GM23338 (cell line): Measurements from ENCODE around the gene SMIM12. TPM values are rescaled to one million over a fixed set of nuclear protein-coding genes. Genes with fewer than 3 reads are reported as not detected.
A peak's percentile ranks its signal among the peaks of the same experiment; 100 is the strongest.

ENCODE experiments used
- ATAC-seq: fragments of 200-7000 bp; cut with Tn5 transposase; 3 replicates; pipeline ENCODE4 v1.9.1; 2020
- DNase-seq: peaks from one replicate; pipeline ENCODE4 v3.0.0-alpha.2; 2015; ENCODE audit warnings: low spot score
- H2AFZ ChIP-seq: fragments of 200-600 bp; sonication (generic); 2 replicates; pipeline ENCODE4 v1.8.0; 2016; ENCODE audit warnings: antibody characterized with exemption, mild to moderate bottlenecking, moderate library complexity
- H3F3A ChIP-seq: fragments of 200-600 bp; sonication (generic); replicated peaks from 2 replicates; pipeline ENCODE4 v1.8.0; 2017; ENCODE audit warnings: antibody characterized with exemption, mixed run types, low read depth
- H3K27ac ChIP-seq: fragments of 200-600 bp; sonication (generic); 2 replicates; pipeline ENCODE4 v1.6.1; 2016; ENCODE audit warnings: low read depth
- H3K27me3 ChIP-seq: fragments of 200-600 bp; sonication (generic); 2 replicates; pipeline ENCODE4 v1.8.0; 2016; ENCODE audit warnings: mild to moderate bottlenecking, mixed run types, moderate library complexity; ENCODE audit not compliant: insufficient read depth
- H3K36me3 ChIP-seq: fragments of 200-600 bp; sonication (generic); 2 replicates; pipeline ENCODE4 v1.8.0; 2016; ENCODE audit warnings: mild to moderate bottlenecking; ENCODE audit not compliant: insufficient read depth
- H3K4me1 ChIP-seq: fragments of 200-600 bp; sonication (generic); 2 replicates; pipeline ENCODE4 v1.8.0; 2016; ENCODE audit warnings: mild to moderate bottlenecking, moderate library complexity; ENCODE audit not compliant: insufficient read depth
- H3K4me2 ChIP-seq: fragments of 200-600 bp; sonication (generic); 2 replicates; pipeline ENCODE4 v1.7.1; 2017; ENCODE audit warnings: mixed run types
- H3K4me3 ChIP-seq: fragments of 200-600 bp; sonication (generic); 2 replicates; pipeline ENCODE4 v1.6.1; 2016; ENCODE audit warnings: mixed run types
- H3K79me2 ChIP-seq: fragments of 200-600 bp; sonication (generic); replicated peaks from 2 replicates; pipeline ENCODE4 v1.8.0; 2017; ENCODE audit warnings: mild to moderate bottlenecking; ENCODE audit not compliant: insufficient read depth
- H3K9me2 ChIP-seq: fragments of 200-600 bp; sonication (generic); 2 replicates; pipeline ENCODE4 v1.8.0; 2017; ENCODE audit not compliant: insufficient read depth
- H4K20me1 ChIP-seq: fragments of 200-600 bp; sonication (generic); replicated peaks from 2 replicates; pipeline ENCODE4 v1.8.0; 2017; ENCODE audit warnings: mild to moderate bottlenecking; ENCODE audit not compliant: insufficient read depth
- H3K27ac Mint-ChIP-seq: 2 replicates; pipeline ENCODE4 v1.8.0; 2020; ENCODE audit warnings: inconsistent platforms, mild to moderate bottlenecking, moderate library complexity, mixed read lengths
- H3K27me3 Mint-ChIP-seq: 3 replicates; pipeline ENCODE4 v1.8.0; 2022; ENCODE audit warnings: low read depth, mild to moderate bottlenecking, moderate library complexity, mixed read lengths, inconsistent platforms; ENCODE audit not compliant: insufficient read depth, poor library complexity
- H3K36me3 Mint-ChIP-seq: 3 replicates; pipeline ENCODE4 v1.8.0; 2021; ENCODE audit warnings: low read depth, mild to moderate bottlenecking, inconsistent platforms, moderate library complexity, mixed read lengths
- H3K4me1 Mint-ChIP-seq: 3 replicates; pipeline ENCODE4 v1.8.0; 2020; ENCODE audit warnings: mild to moderate bottlenecking, inconsistent platforms, mixed read lengths
- H3K4me3 Mint-ChIP-seq: 3 replicates; pipeline ENCODE4 v1.8.0; 2021; ENCODE audit warnings: moderate library complexity, mild to moderate bottlenecking, inconsistent platforms, mixed read lengths
- H3K9me3 Mint-ChIP-seq: 3 replicates; pipeline ENCODE4 v1.8.0; 2020; ENCODE audit warnings: moderate library complexity, mild to moderate bottlenecking, inconsistent platforms, mixed read lengths
- CREB1 ChIP-seq: fragments of 250-450 bp; sonication (Bioruptor Pico); IDR thresholded peaks from 2 replicates; pipeline ENCODE4 v1.5.0; 2020; ENCODE audit warnings: low read depth, mild to moderate bottlenecking, moderate library complexity
- CTCF ChIP-seq, 2 experiments: fragments of 200-600 bp in 1 of 2; sonication (generic) in 1 of 2; conservative IDR thresholded peaks; 2 replicates each; pipeline versions ENCODE4 v1.5.1 to v1.6.1; 2016 to 2017; ENCODE audit warnings: antibody characterized with exemption in 2 of 2, low read depth in 2 of 2, mild to moderate bottlenecking in 2 of 2, moderate library complexity in 1 of 2
- ETS1 ChIP-seq: IDR thresholded peaks from 2 replicates; pipeline ENCODE4 v1.6.1; 2016; ENCODE audit warnings: antibody characterized with exemption
- EZH2 ChIP-seq: fragments of 200-600 bp; sonication (generic); IDR thresholded peaks from one replicate; pipeline ENCODE4 v1.8.0; 2017; ENCODE audit warnings: antibody characterized with exemption, mild to moderate bottlenecking, low read depth; ENCODE audit not compliant: unreplicated experiment
- EZH2phosphoT487 ChIP-seq: fragments of 200-600 bp; sonication (generic); IDR thresholded peaks from one replicate; pipeline ENCODE4 v1.8.1; 2018; ENCODE audit warnings: antibody characterized with exemption; ENCODE audit not compliant: unreplicated experiment
- JUNB ChIP-seq: IDR thresholded peaks from one replicate; pipeline ENCODE4 v1.6.1; 2016; ENCODE audit warnings: antibody characterized with exemption; ENCODE audit not compliant: unreplicated experiment
- NANOG ChIP-seq: IDR thresholded peaks from 2 replicates; pipeline ENCODE4 v1.6.1; 2016; ENCODE audit warnings: antibody characterized with exemption, borderline replicate concordance
- POLR2AphosphoS5 ChIP-seq: IDR thresholded peaks from 2 replicates; pipeline ENCODE4 v1.6.1; 2016; ENCODE audit warnings: antibody characterized with exemption, low read depth
- REST ChIP-seq: IDR thresholded peaks from one replicate; pipeline ENCODE4 v1.6.1; 2018; ENCODE audit warnings: antibody characterized with exemption; ENCODE audit not compliant: unreplicated experiment
- STAT1 ChIP-seq: IDR thresholded peaks from one replicate; pipeline ENCODE4 v1.6.1; 2016; ENCODE audit warnings: antibody characterized with exemption; ENCODE audit not compliant: unreplicated experiment
- ZNF114 ChIP-seq: fragments of 250-450 bp; sonication (Bioruptor Pico); IDR thresholded peaks from 2 replicates; pipeline ENCODE4 v1.5.0; 2020; ENCODE audit warnings: mild to moderate bottlenecking, moderate library complexity
- ZNF331 ChIP-seq: fragments of 250-450 bp; sonication (Bioruptor Pico); IDR thresholded peaks from 2 replicates; pipeline ENCODE4 v1.5.0; 2020; ENCODE audit warnings: low read depth, mild to moderate bottlenecking, moderate library complexity
- ZNF462 ChIP-seq: fragments of 250-450 bp; sonication (Bioruptor Pico); IDR thresholded peaks from 2 replicates; pipeline ENCODE4 v1.5.0; 2020; ENCODE audit warnings: mild to moderate bottlenecking, moderate library complexity
- polyA plus RNA-seq: library from polyadenylated mRNA; unstranded; fragments of >200 nt; fragmentation: Nextera tagmentation; extraction: Ambion mirVana; gene quantifications from 2 replicates; pipeline ENCODE4 v1.2.1, GENCODE V29; 2016
- total RNA-seq: library from RNA; depleted of rRNA; stranded (reverse); fragments of >200 nt; shearing (Covaris generic); gene quantifications from 2 replicates; pipeline ENCODE4 v1.2.3, GENCODE V29; 2014

Gene SMIM12
- total and polyA plus RNA-seq, 2 experiments from 2014 or later: 22.7 to 25.3 TPM

GRCh38 chr1:34865573-34865972 is 6.0 kb upstream of the SMIM12 start:
- H2AFZ ChIP-seq: peak overlapping the region; percentile 92
- no peaks in the 10 kb centered on the region for H3F3A ChIP-seq
- H3K4me2 ChIP-seq: peak overlapping the region; percentile 82
- H4K20me1 ChIP-seq: no peaks in the 10 kb centered on the region
- H3K36me3 ChIP-seq: no peaks in the 10 kb centered on the region
- Mint-ChIP-seq H3K4me1 (peaks cover 7% of the 10 kb centered on the region), H3K27me3 (peaks cover 14% of the 10 kb centered on the region), H3K27ac (no peak overlapping the region), H3K4me3 (peak overlapping the region; percentile 64; the same call in 2 of the 3 replicates), H3K36me3 (no peaks in the 10 kb centered on the region; the same call in 2 of the 3 replicates), H3K9me3 (no peaks in the 10 kb centered on the region)
- no peaks in the 10 kb centered on the region for H3K9me2 ChIP-seq
- peaks cover 11% of the 10 kb centered on the region; the same call in 1 of the 2 replicates for H3K27me3 ChIP-seq
- H3K4me1 ChIP-seq: no peaks in the 10 kb centered on the region
- ATAC-seq (peak; percentile 21), DNase-seq (no peak)
- no peak overlapping the region for H3K27ac ChIP-seq
- TF ChIP-seq CTCF (conservative IDR thresholded peaks at IDR 0.05; ENCODE audit: low read depth in 2 of 2) (no peak), EZH2phosphoT487 (no peak), CREB1 (CRISPR knock-in tag) (no peak), ZNF331 (CRISPR knock-in tag) (no peak), EZH2 (no peak), ETS1 (no peak), STAT1 (no peak), ZNF114 (no peak), POLR2AphosphoS5 (no peak), JUNB (no peak), ZNF462 (CRISPR knock-in tag) (no peak), REST (no peak), NANOG (no peak)
- H3K79me2 ChIP-seq: no peaks in the 10 kb centered on the region
- H3K4me3 ChIP-seq: peak overlapping the region; percentile 73
